Hematopoietic multipotent progenitor cell treated with erythropoietin and hydrocortisone succinate and interleukin-3 and kit ligand, for 8 days (in vitro differentiated cells): ENCODE data around the gene GLS.
A peak's percentile ranks its signal among the peaks of the same experiment; 100 is the strongest.

ENCODE experiments used
- DNase-seq: peaks from one replicate; pipeline ENCODE4 v3.0.0-alpha.2; 2015

GLS gene

DNA sequence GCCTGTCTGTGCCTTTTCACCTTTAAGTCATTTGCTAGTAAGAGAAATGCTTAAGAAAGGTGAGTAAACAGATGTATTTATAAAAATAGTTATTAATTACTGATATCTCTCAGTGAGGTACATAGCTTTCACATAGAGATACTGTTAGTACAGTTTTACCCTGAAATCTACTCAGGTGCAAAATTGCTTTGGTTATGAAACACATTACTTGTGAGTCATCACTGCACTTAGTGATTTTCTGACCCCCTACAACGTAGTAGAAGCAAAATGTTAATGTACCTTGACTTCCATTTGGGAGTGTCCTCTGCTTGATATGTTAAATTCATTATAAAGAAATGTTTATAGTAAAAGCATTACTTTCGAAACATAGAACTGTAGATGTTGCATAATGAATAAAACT is 6.5 kb downstream of the GLS start:
- DNase-seq, result no peak

DNA sequence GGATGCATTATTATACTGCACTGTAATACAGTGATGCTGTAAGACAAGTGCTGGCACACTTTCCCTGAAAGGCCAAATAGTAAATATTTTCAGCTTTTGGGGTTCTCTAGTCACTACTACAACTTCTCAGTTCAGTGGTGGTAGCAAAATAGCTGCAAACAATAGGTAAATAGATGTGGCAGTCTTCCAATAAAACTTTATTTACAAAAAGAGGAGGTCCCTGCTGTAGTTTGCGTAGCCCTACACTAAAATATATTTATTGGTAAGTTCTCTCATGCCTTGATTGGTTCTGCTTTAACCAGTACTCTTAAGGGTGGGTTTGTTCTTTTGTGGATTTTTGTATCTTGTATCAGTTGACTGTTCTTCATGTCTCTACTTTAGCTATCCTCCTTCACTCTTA is 7.8 kb downstream of the GLS start:
- DNase-seq, result no peak

DNA sequence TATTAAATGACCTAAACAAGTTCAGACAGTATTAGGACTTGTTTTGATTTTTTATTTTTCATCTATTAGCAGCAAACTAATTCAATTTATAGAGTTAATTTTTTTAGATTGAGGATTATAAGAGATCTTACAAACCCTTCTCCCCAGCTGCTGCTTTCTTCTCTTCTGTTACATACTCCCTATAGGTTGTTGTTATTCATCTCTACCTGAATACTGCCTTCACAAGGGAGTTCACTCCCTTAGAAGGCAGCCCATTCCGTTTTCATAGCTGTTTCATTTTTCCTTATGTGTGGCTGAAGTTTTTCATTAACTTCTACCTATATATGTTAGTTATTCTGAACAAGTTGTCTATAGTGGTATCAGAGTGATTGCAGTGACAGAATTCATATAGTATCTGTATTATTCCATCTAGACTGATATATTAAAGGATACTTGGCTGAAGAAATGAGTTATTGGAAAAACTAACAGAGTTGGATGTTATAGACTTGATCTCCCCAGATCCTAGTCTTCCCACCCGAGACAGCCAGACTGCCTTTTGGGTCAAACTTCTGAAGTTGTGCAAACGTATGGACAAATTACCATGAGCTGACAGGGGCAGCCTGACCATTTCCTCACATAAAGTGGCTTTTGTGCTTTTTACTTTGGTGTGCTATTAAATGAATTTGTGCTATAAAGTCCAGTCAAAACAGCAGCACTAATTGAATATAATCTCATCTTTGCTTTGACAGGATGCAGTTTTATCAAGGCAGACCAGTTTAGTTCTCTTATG is 8.7 kb downstream of the GLS start:
- no peak for DNase-seq

DNA sequence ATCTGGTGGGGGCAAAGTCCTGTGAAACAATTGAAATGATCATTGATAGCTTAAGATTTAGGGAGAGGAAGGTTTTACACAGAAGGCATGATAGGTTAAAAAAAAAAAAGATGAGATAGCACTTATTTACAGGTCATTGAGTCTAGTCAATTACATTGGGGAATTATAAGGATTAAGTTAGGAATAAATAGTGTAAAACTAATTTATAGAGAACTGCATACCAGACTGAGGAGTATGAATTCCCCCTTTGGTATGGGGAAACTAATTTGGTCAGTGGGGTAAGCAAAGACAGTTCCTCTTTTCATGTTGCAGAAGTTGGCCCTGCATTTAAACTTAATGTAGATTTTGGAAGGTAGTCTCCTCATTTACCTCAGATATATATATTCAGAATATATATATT is 10.8 kb downstream of the GLS start:
- no peak for DNase-seq

DNA sequence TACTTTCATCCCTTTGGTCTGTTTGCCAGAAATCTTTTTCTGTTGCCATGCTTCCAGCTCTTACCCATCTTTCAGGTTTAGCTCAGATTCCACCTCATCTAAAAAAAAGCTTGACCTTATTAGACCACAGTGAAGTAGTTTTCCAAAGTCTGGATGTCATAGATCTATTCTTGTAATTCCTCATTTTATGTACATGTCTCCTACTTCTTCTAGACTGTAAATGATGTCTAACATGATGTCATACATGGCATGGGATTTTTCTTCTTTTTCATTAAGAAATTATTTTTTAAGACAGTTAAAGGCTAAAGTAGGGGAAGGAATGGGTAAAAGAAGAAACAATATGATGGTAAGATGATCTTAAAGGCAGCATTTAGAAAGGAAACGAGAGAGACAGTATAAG is 11.3 kb downstream of the GLS start:
- no peak for DNase-seq

DNA sequence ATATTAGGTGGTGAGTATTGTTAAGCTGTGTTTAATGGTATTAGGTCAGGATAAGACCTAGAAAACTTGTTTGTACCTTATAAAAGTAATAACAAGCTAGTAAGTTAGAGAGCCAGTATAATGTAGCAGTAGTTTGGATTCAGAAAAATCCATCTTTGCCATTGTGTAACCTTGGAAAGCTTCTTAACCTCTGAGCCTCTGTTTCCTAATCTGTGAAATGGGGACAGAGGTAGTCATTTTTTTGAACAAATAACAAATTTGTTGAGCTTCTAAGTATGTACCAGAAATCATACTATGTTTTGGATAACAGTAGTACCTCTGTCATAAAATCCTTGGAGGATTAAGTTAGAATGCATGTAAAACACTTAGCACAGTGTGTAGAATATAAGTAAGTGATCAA is 12.5 kb downstream of the GLS start:
- DNase-seq, result no peak

DNA sequence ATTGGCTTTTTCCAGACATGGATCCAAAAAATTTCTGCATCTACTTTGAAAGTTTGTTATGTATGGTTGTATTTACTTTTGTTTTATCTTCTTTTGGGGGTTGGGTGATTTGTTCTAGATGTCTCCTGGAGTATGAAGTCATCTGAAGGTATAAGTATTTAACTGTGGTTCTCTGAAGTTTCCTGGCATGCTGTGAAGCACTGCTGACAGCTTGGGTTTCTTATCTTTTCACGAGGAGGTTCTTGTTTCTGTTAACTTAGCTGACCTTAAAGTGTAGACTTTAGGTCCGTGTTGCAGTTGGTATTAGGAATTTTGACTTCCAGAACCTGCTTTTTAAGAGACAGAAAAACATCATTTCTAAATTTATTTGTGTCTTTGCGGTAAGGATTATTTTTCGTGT is 15.9 kb downstream of the GLS start:
- peak; percentile 51 for DNase-seq

DNA sequence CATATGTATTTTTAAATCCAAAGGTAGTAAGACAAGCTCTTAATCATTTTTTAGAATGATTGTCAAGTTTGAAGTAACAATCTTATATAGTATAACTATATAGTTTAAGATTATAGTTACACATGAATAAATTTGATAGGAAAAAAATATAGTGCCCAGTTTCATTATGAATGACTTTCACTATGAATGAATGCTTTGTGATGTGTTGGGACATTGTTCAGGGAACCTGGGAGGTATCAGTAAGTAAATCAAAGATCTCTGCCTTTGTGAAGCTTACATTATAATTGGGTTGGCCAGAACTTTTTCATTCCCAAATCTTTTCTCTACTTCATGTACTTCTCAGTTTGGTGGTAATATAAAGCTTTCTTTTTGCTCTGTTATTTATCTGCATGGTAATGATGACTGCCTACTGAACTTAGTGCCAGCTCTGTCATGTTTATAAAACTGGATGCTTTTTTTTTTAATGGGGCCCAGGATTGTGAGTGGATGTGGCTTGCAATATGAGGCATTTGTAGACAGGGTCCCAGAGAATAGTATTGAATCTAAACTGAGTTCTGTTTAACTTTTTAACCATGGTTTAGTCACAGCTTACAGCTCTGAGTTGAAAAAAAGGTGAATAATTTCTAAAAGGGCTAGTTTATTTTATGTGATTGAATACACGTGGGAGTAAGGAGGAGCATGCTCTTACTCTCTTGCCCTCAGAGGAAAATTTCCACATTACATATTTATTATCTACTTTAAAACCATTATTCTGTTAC is 23.3 kb downstream of the GLS start:
- DNase-seq, result no peak

DNA sequence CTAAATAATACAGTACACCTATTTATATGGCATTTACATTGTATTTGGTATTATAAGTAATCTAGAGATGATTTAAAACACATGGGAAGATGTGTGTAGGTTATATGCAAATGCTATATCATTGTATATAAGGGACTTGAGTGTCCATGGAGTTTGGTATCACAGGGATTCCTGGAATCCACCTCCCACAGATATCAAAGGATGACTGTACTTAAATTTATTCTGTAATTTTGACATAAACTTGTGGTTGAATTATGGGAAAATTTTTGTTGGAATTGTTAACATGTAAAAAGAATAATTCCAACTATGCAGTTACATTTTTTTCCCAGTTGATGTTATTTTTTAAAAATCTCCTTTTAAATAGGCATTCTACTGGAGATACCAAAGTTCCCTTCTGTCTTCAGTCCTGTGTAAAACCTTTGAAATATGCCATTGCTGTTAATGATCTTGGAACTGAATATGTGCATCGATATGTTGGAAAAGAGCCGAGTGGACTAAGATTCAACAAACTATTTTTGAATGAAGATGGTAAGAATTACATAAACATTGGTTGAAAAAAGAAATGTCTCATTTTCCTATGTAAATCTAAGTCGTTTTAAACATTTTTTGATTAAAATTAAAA is 24.1 kb downstream of the GLS start:
- DNase-seq, result no peak

DNA sequence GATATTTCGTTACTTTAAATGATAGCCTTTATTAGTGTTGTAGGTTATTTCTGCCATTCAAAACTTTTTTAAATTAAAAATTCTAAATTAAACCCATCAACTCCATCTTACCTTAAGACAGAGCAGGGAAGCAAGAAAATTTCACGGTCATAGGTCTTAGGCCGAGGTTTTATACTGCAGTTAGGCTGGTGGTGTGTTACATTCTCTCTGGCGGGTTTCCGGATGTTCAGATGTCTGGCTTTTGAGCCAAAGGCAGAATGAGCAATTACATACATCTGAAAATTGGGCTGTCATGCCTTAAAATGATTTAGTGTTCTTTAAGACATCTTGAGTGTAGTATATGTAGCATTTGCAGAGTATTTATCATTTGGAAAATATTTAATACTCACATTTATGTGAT is 27.9 kb downstream of the GLS start:
- DNase-seq, result no peak

DNA sequence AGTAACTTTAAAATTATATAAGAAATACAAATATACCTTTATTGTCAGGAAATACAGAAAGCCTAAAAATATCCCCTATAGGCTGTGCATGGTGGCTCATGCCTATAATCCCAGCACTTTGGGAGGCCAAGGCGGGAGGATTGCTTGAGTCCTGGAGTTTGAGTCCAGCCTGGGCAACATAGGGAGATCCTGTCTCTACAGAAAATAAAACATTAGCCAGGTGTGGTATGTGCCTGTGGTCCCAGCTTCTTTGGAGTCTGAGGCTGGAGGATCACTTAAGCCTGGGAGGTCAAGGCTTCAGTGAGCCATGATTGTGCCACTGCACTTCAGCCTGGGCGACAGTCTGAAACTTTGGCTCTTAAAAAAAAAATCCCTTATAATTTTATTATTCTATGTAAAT is 29.1 kb downstream of the GLS start:
- no peak for DNase-seq

DNA sequence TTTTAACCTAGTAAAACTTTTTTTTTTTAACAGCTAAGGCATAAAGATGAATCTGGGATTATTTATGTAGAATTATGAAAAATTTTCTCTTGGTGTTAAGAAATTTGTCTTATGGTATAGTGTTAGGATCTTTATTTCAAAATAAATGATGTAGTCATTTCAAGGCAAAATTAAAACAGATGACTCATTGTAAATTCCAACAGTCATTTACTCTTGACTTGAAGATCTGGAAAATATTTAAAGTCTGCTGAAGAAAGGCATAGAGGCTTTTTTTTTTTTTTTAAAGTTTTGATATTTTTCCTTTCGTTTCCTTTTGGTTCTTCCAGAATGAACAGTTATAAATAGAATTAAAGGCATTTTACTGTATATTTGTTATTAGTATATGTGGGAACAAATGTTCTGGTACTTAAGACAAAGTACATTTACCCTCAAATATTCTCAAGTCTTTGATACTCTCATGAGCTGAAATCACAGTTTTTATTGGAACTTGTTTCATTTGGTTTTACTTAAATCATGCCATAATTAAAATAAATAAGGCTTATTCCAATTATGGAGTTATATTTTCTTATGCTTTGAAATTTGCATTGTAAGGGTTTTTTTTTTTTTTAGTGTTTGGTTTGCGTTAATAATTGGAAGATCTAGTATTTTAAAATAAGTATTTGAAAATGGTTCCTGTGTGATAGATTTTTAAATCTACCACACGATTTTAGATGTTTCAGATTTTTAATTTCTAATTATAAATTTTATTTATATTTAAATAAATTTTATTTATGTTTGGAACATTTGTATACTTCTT is 29.9 kb downstream of the GLS start:
- DNase-seq, result no peak

DNA sequence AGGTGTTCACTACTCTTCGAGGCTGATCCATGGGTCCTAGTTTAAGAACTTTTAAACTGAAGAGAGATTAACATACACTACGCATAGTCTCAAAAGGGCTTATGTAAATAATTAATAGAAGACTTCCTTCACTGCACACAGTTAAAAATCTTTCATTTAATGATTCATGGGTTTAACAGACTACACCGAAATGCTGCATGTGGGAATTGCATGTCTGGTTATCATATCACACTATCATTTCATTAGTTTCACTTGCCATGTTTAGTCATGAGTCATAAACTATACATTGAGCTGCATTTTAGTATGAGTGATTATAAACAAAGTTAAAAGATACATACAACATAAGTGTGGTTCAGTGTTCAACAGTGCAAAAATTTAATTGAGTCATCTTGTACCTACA is 31.2 kb downstream of the GLS start:
- peak; percentile 16 for DNase-seq

DNA sequence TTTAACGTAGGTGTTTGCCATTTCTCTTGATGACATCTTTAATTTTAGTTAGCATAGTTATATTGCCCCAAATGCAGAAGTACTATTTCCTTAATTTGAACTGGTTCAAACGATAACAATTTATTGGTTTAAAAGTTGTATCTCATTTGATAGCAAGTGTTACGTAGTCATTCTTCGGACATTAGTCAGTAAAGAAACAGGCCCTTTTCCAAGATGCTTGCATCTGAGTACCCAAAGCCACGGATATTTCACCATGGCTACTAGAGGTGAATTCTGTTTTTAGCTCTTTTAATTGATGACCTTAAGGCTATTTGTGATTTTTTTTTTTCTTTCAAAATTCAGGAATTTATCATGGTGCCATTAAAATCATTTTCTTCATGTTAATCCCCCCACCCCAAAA is 32.1 kb downstream of the GLS start:
- no peak for DNase-seq

DNA sequence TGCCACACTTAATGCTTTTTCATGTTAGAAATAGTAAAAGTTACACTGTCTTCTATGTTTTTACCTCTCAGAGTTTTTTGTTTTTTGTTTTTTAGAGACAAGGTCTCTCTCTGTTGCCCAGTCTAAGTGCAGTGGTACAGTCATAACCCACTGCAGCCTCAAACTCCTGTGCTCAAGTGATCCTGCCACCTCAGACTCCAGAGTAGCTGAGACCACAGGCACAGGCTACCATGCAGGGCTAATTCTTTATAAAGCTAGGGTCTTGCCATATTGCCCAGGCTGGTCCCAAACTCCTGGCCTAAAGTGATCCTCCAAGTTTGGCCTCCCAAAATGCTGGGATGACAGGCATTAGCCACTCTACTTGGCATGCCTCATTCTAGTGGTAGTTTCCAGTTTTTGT is 33.1 kb downstream of the GLS start:
- DNase-seq, result no peak

DNA sequence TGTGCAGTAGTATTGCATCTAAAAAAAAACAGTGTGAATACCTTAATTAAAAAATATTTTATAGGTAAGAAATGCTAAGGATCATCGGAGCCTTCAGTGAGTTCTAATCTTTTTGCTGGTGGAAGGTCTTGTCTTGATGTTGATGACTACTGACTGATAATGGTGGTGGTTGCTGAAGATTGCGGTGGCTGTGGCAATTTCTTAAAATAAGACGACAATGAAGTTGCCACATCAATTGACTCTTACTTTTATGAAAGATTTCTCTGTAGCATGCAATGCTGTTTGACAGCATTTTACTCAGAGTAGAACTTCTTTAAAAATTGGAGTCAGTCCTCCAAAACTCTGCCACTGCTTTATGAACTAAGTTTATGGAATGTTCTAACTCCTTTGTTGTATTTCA is 36.2 kb downstream of the GLS start:
- DNase-seq, result no peak

DNA sequence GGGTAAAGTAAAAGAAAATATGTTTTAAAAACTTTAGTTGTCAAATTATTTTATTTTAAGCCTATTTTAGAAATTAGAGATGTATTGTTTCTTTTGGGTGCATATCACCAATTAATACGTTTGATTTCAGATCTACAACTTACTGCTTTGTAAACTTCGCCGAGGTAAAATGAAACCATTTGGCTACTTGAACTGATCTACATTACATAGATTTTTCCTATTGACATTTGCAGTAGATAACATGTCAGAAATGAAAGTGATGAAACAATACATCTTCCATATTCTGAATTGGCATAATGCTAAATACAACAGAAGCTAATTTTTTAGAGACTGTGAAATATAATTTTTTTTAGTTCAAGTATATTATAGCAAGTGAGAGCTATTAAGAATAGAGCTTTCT is 39.5 kb downstream of the GLS start:
- DNase-seq, result no peak

DNA sequence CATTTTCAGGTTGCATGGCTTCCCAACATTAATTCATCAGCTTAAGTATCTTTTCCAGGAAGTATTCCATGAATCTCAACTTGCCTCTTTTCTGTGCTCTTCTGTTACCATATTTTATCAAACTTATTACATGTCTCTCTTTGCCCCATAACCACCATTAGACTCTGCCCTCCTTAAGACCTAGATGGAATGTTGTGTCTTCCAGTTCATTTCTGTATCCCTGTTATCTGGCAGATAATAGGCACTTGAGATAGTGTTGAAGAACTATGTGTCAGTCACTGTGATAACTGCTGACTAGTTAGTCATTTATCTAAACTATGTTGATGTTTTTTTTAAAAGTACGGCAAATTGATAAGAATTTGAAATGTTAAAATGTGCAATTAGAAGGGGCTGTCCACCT is 41.8 kb downstream of the GLS start:
- no peak for DNase-seq

DNA sequence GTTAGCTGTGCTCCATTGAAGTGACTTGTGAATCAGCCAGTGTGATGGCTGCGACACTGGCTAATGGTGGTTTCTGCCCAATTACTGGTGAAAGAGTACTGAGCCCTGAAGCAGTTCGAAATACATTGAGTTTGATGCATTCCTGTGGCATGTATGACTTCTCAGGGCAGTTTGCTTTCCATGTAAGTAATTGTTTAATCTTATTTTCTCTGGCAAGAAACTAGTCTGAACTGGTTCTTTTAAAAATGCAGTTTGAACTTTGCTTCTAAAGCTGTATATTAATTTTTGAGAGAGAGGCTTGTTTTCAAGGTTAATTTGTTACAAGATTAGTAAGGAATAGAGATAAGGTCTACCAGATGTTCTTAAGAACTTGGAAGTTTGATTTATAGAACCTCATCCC is 46.7 kb downstream of the GLS start:
- DNase-seq, result no peak

DNA sequence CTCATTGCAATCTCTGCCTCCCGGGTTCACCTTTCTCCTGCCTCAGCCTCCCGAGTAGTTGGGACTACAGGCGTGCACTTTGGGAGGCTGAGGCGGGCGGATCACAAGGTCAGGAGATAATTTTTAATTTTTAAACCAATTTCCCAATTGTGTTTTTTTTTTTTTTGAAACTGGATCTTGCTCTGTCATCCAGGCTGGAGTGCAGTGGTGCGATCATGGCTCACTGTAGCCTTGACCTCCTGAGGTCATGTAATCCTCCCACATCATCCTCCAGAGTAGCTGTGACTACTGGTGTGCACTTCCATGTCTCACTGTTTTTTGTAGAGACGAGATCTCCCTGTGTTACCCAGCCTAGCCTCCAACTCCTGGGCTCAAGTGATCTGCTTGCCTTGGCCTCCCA is 49.3 kb downstream of the GLS start:
- no peak for DNase-seq

DNA sequence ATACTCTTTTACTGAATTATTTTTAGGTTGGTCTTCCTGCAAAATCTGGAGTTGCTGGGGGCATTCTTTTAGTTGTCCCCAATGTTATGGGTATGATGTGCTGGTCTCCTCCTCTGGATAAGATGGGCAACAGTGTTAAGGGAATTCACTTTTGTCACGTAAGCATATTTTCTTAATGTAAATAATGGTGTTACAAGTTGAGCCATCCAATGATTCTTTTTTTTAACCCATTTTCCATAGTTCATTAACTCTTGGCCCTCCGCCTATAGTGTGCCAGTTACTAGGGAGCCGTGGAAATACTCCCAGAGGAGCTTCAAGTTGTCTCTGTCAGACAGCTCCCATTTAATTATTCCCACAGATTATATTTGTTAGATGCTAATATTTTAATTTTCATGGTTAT is 49.8 kb downstream of the GLS start:
- no peak for DNase-seq

DNA sequence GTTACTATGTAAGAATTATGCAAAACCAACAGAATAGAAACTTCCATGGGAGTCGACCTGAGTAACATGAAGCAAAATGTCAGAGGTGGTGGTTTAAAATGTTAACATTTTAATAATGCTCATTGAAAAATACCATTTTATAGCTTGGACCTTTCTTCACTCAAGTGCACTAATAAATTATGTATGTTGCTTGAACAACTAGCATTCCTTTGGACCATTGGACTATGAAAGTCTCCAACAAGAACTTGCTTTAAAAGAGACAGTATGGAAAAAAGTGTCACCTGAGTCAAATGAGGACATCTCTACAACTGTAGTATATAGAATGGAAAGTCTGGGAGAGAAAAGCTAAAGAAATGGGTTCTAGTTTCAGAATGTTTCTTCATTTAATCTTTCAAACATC is 51.9 kb downstream of the GLS start:
- no peak for DNase-seq

DNA sequence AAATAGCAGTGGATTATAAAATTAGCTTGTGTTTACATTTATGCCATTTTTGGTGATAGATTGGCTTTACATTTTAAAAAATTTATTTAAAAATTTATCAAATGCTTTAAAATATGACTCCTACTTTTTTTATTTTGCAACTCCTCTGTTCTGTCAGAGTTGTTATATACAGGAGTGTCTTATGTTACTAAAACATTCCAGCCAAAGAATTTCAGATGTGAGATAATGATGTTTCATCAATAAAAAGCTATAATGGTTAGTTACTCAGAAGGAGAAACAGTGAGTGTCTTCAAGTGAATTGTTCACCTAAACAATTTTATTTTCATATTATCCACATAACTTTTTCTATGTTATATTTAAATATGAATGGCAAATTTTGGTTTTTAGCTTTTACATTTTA is 52.7 kb downstream of the GLS start:
- no peak for DNase-seq

DNA sequence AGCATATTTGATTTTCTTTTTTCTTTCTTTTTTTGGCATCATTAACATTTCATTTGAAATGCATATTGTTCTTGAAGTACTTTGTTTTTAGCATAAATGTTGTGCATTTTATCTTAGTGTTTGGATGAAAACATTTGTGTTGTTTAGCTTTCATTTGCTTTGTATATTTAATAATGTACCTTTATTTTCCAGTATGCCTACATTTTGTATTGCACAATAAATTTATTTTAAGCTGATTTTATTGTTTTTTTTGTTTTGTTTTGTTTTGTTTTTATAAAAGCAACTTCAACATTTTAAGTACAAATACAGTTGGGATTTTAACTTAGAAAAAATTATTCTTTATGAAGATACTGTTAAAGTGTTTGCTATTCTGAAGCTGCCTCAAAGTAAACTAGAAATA is 54.4 kb downstream of the GLS start:
- DNase-seq, result no peak
